PC-9 (cell line): ENCODE results near the gene ST6GALNAC3.

ENCODE experiments used
- CTCF ChIP-seq: fragments of 200-600 bp; sonication (generic); conservative IDR thresholded peaks from 2 replicates; pipeline ENCODE4 v1.6.1; 2017; ENCODE audit warnings: mixed run types, antibody characterized with exemption, mild to moderate bottlenecking, moderate library complexity
- EZH2 ChIP-seq: fragments of 200-600 bp; sonication (generic); IDR thresholded peaks from 2 replicates; pipeline ENCODE4 v1.8.0; 2017; ENCODE audit warnings: antibody characterized with exemption, low read depth

DNA sequence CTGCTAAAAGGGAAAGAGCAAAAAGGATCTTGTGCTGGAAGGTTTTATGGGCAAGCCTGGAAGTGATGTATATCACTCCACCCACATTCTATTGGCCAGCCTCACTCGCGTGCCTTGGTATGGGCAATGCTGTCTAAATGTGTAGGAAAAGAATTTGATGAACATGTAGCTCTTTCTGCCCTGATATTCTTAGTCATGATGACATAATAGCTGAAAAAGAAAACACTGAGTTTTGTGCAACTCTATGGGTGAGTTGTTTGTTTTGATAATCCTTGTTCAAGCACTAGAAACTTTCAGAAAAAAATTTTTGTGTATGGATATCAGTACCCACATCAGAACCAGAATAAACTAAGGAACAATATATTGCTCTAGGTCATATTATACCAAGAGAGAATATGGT is 561.2 kb downstream of the ST6GALNAC3 start:
- TF ChIP-seq EZH2 (no peak), CTCF (no peak)
